Activated CD4-positive, alpha-beta T cell treated with anti-CD3 and anti-CD28 coated beads for 36 hours (primary cell): ENCODE data around the gene YY1. TPM values are rescaled to one million over a fixed set of nuclear protein-coding genes. Genes with fewer than 3 reads are reported as not detected.

Experiments used
- ATAC-seq: fragments of 200-7000 bp; cut with Tn5 transposase; one replicate; pipeline ENCODE4 v1.10.0; 2021; ENCODE audit warnings: mild to moderate bottlenecking, moderate library complexity
- CTCF ChIA-PET: fragments of 350-600 bp; sonication (Branson Sonifier 250); formaldehyde crosslinking; loops from one replicate; lab custom pipeline; 2021; ENCODE audit warnings: antibody characterized with exemption; lab: Charles Lee
- POLR2A ChIA-PET: fragments of 350-600 bp; sonication (Branson Sonifier 250); formaldehyde crosslinking; loops from one replicate; lab custom pipeline; 2021; ENCODE audit warnings: antibody characterized with exemption, inconsistent platforms; lab: Charles Lee
- DNase-seq: peaks from one replicate; pipeline ENCODE4 v3.0.0-alpha.2; 2020
- H3K27ac Mint-ChIP-seq: one replicate; pipeline ENCODE4 v1.8.0; 2021; ENCODE audit warnings: mixed read lengths
- H3K27me3 Mint-ChIP-seq: one replicate; pipeline ENCODE4 v1.8.0; 2021; ENCODE audit warnings: mixed read lengths
- H3K36me3 Mint-ChIP-seq: one replicate; pipeline ENCODE4 v1.8.0; 2021; ENCODE audit warnings: low read depth, mixed read lengths
- H3K4me1 Mint-ChIP-seq: one replicate; pipeline ENCODE4 v1.8.0; 2021; ENCODE audit warnings: mixed read lengths
- H3K4me3 Mint-ChIP-seq: one replicate; pipeline ENCODE4 v1.8.0; 2021; ENCODE audit warnings: mild to moderate bottlenecking, moderate library complexity, mixed read lengths
- H3K9me3 Mint-ChIP-seq: one replicate; pipeline ENCODE4 v1.8.0; 2021; ENCODE audit warnings: low read depth, mixed read lengths
- intact Hi-C, 2 experiments: fragments of 100-400 bp; cut with DNase I in 1 of 2; cut with micrococcal nuclease in 1 of 2; formaldehyde crosslinking; loops; one replicate each; pipeline versions ENCODE4 v1.14.2 to v1.15.1; 2022 to 2024; cut with DNase I, micrococcal nuclease
- total RNA-seq, 2 experiments: library from RNA; stranded (reverse); gene quantifications; one replicate each; pipeline ENCODE4 v1.2.3, GENCODE V29; 2021

Gene YY1
- total RNA-seq, 2 experiments from 2014 or later, result 99.7 to 104 TPM

- no peaks in the 10 kb centered on the region for H3K9me3 Mint-ChIP-seq
- H3K4me1 Mint-ChIP-seq, result peaks cover 54% of the 10 kb centered on the region
- DNase-seq (no peak), ATAC-seq (no peak)
- peak overlapping the region; percentile 88 for H3K27ac Mint-ChIP-seq
- H3K36me3 Mint-ChIP-seq, result peaks cover 47% of the 10 kb centered on the region
- peak overlapping the region; percentile 83 for H3K4me3 Mint-ChIP-seq
- CTCF ChIA-PET, result interaction anchor here (0.6 to 2.7 kb wide), 21 partner anchors 8 to 493 kb away, joined by 3 to 31 read pairs (median 5); no protein-coding TSS in a partner anchor
- no peaks in the 10 kb centered on the region for H3K27me3 Mint-ChIP-seq
- intact Hi-C loops, result loop anchor here (2.0 to 5.0 kb wide), 4 partner anchors 44 to 1706 kb away; no protein-coding TSS in a partner anchor
- POLR2A ChIA-PET, result interaction anchor here (0.6 to 1.4 kb wide), 7 partner anchors 12 to 180 kb away, joined by 3 to 7 read pairs (median 4); a partner anchor contains a TSS
These were observed 2.3 kb downstream of the YY1 start for GRCh38 chr14:100241279-100241678.

GRCh38 chr14:100243020-100243419 lies 4.1 kb downstream of the YY1 start:
- POLR2A ChIA-PET, result interaction anchor here (0.6 kb wide), 1 partner anchor 42 kb away, joined by 4 read pairs; no protein-coding TSS in a partner anchor
- Mint-ChIP-seq H3K36me3 (peaks cover 39% of the 10 kb centered on the region), H3K27ac (peak overlapping the region; percentile 72)

GRCh38 chr14:100246809-100247428 lies 8.0 kb downstream of the YY1 start:
- H3K36me3 Mint-ChIP-seq, result peaks cover 33% of the 10 kb centered on the region
- no peaks in the 10 kb centered on the region for H3K27me3 Mint-ChIP-seq
- POLR2A ChIA-PET, result interaction anchor here (1.0 kb wide), 1 partner anchor 24 kb away, joined by 3 read pairs; no protein-coding TSS in a partner anchor
- ATAC-seq, result peak; percentile 61
- no peaks in the 10 kb centered on the region for H3K9me3 Mint-ChIP-seq
- intact Hi-C loops, result no loop called here
- CTCF ChIA-PET, result interaction anchor here (0.8 to 1.5 kb wide), 7 partner anchors 11 to 139 kb away, joined by 3 to 11 read pairs (median 4); no protein-coding TSS in a partner anchor
- peak overlapping the region; percentile 84 for H3K27ac Mint-ChIP-seq
- DNase-seq, result no peak
- H3K4me1 Mint-ChIP-seq, result peaks cover 74% of the 10 kb centered on the region
- no peak overlapping the region for H3K4me3 Mint-ChIP-seq

More at GRCh38 chr14:100243020-100243419, 4.1 kb downstream of the YY1 start:
- DNase-seq (no peak), ATAC-seq (no peak)
- Mint-ChIP-seq H3K27me3 (no peaks in the 10 kb centered on the region), H3K4me3 (peak overlapping the region; percentile 83), H3K4me1 (peaks cover 57% of the 10 kb centered on the region), H3K9me3 (no peaks in the 10 kb centered on the region)
- CTCF ChIA-PET, result interaction anchor here (0.6 to 2.7 kb wide), 5 partner anchors 15 to 134 kb away, joined by 3 to 10 read pairs (median 4); no protein-coding TSS in a partner anchor
- intact Hi-C loops, result loop anchor here in 1 of 2 experiments (5.0 kb wide), 2 partner anchors 136 to 1704 kb away; no protein-coding TSS in a partner anchor

- Mint-ChIP-seq H3K9me3 (no peaks in the 10 kb centered on the region), H3K27ac (no peak overlapping the region), H3K36me3 (peaks cover 20% of the 10 kb centered on the region), H3K4me3 (no peak overlapping the region), H3K27me3 (no peaks in the 10 kb centered on the region), H3K4me1 (peaks cover 71% of the 10 kb centered on the region)
- intact Hi-C loops, result no loop called here
- DNase-seq (no peak), ATAC-seq (no peak)
- POLR2A ChIA-PET, result interaction anchor here (0.6 to 1.3 kb wide), 3 partner anchors 16 to 106 kb away, joined by 3 to 5 read pairs (median 3); no protein-coding TSS in a partner anchor
- CTCF ChIA-PET, result interaction anchor here (0.6 to 0.7 kb wide), 2 partner anchors 16 to 40 kb away, joined by 3 to 4 read pairs; no protein-coding TSS in a partner anchor
These were observed 12.0 kb downstream of the YY1 start for GRCh38 chr14:100250732-100251465.

- Mint-ChIP-seq H3K27me3 (no peaks in the 10 kb centered on the region), H3K9me3 (no peaks in the 10 kb centered on the region), H3K4me1 (peaks cover 70% of the 10 kb centered on the region), H3K4me3 (no peak overlapping the region), H3K36me3 (peaks cover 28% of the 10 kb centered on the region), H3K27ac (no peak overlapping the region)
- ChIA-PET CTCF (interaction anchor here (0.7 to 1.3 kb wide), 2 partner anchors 9 to 12 kb away, joined by 3 read pairs; no protein-coding TSS in a partner anchor), POLR2A (interaction anchor here (0.6 kb wide), 2 partner anchors 11 to 33 kb away, joined by 3 to 4 read pairs; no protein-coding TSS in a partner anchor)
- ATAC-seq, result no peak
- DNase-seq, result no peak
- intact Hi-C loops, result no loop called here
These were observed 13.7 kb downstream of the YY1 start for GRCh38 chr14:100252684-100253083.

- ChIA-PET POLR2A (no interaction called here), CTCF (interaction anchor here (2.4 kb wide), 1 partner anchor 15 kb away, joined by 10 read pairs; no protein-coding TSS in a partner anchor)
- peak overlapping the region; percentile 44 for H3K27ac Mint-ChIP-seq
- H3K36me3 Mint-ChIP-seq, result peaks cover 24% of the 10 kb centered on the region
- H3K27me3 Mint-ChIP-seq, result no peaks in the 10 kb centered on the region
- DNase-seq (no peak), ATAC-seq (no peak)
- intact Hi-C loops, result no loop called here
- peaks cover 82% of the 10 kb centered on the region for H3K4me1 Mint-ChIP-seq
- H3K4me3 Mint-ChIP-seq, result no peak overlapping the region
- no peaks in the 10 kb centered on the region for H3K9me3 Mint-ChIP-seq
These were observed 17.5 kb downstream of the YY1 start for GRCh38 chr14:100256339-100256895.

- Mint-ChIP-seq H3K4me1 (peaks cover 87% of the 10 kb centered on the region), H3K27me3 (no peaks in the 10 kb centered on the region), H3K9me3 (no peaks in the 10 kb centered on the region), H3K4me3 (no peak overlapping the region), H3K36me3 (peaks cover 45% of the 10 kb centered on the region), H3K27ac (peak overlapping the region; percentile 82)
- CTCF ChIA-PET, result interaction anchor here (0.6 to 1.8 kb wide), 11 partner anchors 8 to 531 kb away, joined by 3 to 12 read pairs (median 3); no protein-coding TSS in a partner anchor
- ATAC-seq (peak; percentile 95), DNase-seq (peak; percentile 70)
- intact Hi-C loops, result loop anchor here in 1 of 2 experiments (1.0 kb wide), 1 partner anchor 21 kb away; no protein-coding TSS in a partner anchor
- POLR2A ChIA-PET, result interaction anchor here (0.6 to 1.0 kb wide), 3 partner anchors 112 to 395 kb away, joined by 3 to 5 read pairs (median 3); a partner anchor contains a TSS
These were observed 22.7 kb downstream of the YY1 start for GRCh38 chr14:100261621-100262020.

GRCh38 chr14:100262545-100262944 lies 23.6 kb downstream of the YY1 start:
- ATAC-seq, result no peak

GRCh38 chr14:100263141-100263540 lies 24.2 kb downstream of the YY1 start:
- H3K27me3 Mint-ChIP-seq, result no peaks in the 10 kb centered on the region
- H3K4me3 Mint-ChIP-seq, result no peak overlapping the region
- DNase-seq (no peak), ATAC-seq (no peak)
- H3K9me3 Mint-ChIP-seq, result no peaks in the 10 kb centered on the region
- peak overlapping the region; percentile 72 for H3K27ac Mint-ChIP-seq
- H3K36me3 Mint-ChIP-seq, result peaks cover 46% of the 10 kb centered on the region
- POLR2A ChIA-PET, result interaction anchor here (0.6 kb wide), 1 partner anchor 388 kb away, joined by 4 read pairs; no protein-coding TSS in a partner anchor
- CTCF ChIA-PET, result interaction anchor here (0.8 to 2.1 kb wide), 4 partner anchors 10 to 22 kb away, joined by 3 to 5 read pairs (median 3); no protein-coding TSS in a partner anchor
- intact Hi-C loops, result no loop called here
- H3K4me1 Mint-ChIP-seq, result peaks cover 82% of the 10 kb centered on the region

More at GRCh38 chr14:100262545-100262944, 23.6 kb downstream of the YY1 start:
- H3K4me3 Mint-ChIP-seq, result no peak overlapping the region
- POLR2A ChIA-PET, result no interaction called here
- H3K9me3 Mint-ChIP-seq, result no peaks in the 10 kb centered on the region
- DNase-seq, result no peak
- H3K27me3 Mint-ChIP-seq, result no peaks in the 10 kb centered on the region
- intact Hi-C loops, result no loop called here
- H3K36me3 Mint-ChIP-seq, result peaks cover 45% of the 10 kb centered on the region
- peaks cover 85% of the 10 kb centered on the region for H3K4me1 Mint-ChIP-seq
- peak overlapping the region; percentile 82 for H3K27ac Mint-ChIP-seq
- CTCF ChIA-PET, result interaction anchor here (0.8 to 2.1 kb wide), 6 partner anchors 9 to 532 kb away, joined by 3 to 12 read pairs (median 3); no protein-coding TSS in a partner anchor

- Mint-ChIP-seq H3K36me3 (peaks cover 45% of the 10 kb centered on the region), H3K9me3 (no peaks in the 10 kb centered on the region), H3K4me1 (peaks cover 60% of the 10 kb centered on the region), H3K27me3 (no peaks in the 10 kb centered on the region), H3K4me3 (no peak overlapping the region), H3K27ac (peak overlapping the region; percentile 37)
- intact Hi-C loops, result no loop called here
- ATAC-seq, result no peak
- DNase-seq, result no peak
- POLR2A ChIA-PET, result interaction anchor here (0.6 kb wide), 1 partner anchor 14 kb away, joined by 3 read pairs; no protein-coding TSS in a partner anchor
- CTCF ChIA-PET, result interaction anchor here (0.9 to 1.6 kb wide), 3 partner anchors 8 to 166 kb away, joined by 3 to 8 read pairs (median 4); no protein-coding TSS in a partner anchor
These were observed 29.0 kb downstream of the YY1 start for GRCh38 chr14:100267990-100268389.
